Ecto neural progenitor cell (in vitro differentiated cells): ENCODE data around the gene IL3.

Experiments
- DNase-seq: peaks from one replicate; pipeline ENCODE4 v3.0.0-alpha.2; 2018; ENCODE audit warnings: low spot score

IL3 gene

GRCh38 chr5:132072070-132072469 is 11.6 kb downstream of the IL3 start:
- DNase-seq, result no peak

GRCh38 chr5:132072528-132072927 is 12.1 kb downstream of the IL3 start:
- DNase-seq, result no peak

DNA sequence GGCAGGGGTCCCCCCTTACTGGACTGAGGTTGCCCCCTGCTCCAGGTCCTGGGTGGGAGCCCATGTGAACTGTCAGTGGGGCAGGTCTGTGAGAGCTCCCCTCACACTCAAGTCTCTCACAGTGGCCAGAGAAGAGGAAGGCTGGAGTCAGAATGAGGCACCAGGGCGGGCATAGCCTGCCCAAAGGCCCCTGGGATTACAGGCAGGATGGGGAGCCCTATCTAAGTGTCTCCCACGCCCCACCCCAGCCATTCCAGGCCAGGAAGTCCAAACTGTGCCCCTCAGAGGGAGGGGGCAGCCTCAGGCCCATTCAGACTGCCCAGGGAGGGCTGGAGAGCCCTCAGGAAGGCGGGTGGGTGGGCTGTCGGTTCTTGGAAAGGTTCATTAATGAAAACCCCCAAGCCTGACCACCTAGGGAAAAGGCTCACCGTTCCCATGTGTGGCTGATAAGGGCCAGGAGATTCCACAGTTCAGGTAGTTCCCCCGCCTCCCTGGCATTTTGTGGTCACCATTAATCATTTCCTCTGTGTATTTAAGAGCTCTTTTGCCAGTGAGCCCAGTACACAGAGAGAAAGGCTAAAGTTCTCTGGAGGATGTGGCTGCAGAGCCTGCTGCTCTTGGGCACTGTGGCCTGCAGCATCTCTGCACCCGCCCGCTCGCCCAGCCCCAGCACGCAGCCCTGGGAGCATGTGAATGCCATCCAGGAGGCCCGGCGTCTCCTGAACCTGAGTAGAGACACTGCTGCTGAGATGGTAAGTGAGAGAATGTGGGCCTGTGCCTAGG is 13.0 kb downstream of the IL3 start, which contains the start of gene CSF2:
TSS of gene CSF2 (plus strand) at position 559 of the 783 bp plus-strand sequence. CDS start at position 594, 35 bp downstream.
- no peak for DNase-seq

DNA sequence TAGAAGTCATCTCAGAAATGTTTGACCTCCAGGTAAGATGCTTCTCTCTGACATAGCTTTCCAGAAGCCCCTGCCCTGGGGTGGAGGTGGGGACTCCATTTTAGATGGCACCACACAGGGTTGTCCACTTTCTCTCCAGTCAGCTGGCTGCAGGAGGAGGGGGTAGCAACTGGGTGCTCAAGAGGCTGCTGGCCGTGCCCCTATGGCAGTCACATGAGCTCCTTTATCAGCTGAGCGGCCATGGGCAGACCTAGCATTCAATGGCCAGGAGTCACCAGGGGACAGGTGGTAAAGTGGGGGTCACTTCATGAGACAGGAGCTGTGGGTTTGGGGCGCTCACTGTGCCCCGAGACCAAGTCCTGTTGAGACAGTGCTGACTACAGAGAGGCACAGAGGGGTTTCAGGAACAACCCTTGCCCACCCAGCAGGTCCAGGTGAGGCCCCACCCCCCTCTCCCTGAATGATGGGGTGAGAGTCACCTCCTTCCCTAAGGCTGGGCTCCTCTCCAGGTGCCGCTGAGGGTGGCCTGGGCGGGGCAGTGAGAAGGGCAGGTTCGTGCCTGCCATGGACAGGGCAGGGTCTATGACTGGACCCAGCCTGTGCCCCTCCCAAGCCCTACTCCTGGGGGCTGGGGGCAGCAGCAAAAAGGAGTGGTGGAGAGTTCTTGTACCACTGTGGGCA is 13.8 kb downstream of the IL3 start:
- no peak for DNase-seq

DNA sequence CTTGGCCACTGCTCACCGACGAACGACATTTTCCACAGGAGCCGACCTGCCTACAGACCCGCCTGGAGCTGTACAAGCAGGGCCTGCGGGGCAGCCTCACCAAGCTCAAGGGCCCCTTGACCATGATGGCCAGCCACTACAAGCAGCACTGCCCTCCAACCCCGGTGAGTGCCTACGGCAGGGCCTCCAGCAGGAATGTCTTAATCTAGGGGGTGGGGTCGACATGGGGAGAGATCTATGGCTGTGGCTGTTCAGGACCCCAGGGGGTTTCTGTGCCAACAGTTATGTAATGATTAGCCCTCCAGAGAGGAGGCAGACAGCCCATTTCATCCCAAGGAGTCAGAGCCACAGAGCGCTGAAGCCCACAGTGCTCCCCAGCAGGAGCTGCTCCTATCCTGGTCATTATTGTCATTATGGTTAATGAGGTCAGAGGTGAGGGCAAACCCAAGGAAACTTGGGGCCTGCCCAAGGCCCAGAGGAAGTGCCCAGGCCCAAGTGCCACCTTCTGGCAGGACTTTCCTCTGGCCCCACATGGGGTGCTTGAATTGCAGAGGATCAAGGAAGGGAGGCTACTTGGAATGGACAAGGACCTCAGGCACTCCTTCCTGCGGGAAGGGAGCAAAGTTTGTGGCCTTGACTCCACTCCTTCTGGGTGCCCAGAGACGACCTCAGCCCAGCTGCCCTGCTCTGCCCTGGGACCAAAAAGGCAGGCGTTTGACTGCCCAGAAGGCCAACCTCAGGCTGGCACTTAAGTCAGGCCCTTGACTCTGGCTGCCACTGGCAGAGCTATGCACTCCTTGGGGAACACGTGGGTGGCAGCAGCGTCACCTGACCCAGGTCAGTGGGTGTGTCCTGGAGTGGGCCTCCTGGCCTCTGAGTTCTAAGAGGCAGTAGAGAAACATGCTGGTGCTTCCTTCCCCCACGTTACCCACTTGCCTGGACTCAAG is 14.6 kb downstream of the IL3 start:
- DNase-seq, result no peak

DNA sequence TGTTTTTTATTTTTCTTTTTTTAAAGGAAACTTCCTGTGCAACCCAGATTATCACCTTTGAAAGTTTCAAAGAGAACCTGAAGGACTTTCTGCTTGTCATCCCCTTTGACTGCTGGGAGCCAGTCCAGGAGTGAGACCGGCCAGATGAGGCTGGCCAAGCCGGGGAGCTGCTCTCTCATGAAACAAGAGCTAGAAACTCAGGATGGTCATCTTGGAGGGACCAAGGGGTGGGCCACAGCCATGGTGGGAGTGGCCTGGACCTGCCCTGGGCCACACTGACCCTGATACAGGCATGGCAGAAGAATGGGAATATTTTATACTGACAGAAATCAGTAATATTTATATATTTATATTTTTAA is 15.2 kb downstream of the IL3 start:
- no peak for DNase-seq

DNA sequence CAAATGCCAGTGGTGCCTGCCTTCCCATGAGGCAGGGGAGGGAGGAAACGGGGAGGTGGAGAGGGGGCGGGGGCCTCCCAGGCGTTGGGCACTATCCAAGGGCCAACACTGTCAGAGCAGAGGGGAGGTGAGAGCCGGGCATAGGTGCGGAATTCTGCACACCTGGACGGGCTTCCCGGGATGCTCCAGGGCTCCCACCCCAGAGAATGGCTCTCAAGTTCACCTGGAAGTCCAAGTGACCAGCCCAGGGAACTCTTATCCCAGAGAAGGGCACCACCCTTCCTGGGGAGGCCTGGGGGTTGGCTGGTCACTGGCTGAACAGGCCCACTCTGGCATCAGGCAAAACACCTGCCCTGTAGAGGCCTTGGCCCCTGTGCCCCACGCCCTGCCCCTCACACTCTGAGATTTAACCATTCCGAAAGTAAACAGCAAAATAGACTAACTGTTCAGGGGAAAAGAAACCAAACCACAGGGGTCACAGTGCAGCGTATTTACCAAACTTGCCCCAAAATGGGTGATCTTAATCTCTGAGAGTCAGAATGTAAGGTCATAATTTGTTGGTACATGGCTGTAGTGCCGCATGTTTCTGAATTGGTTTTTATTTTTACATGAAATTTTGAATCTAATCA is 15.9 kb downstream of the IL3 start:
- no peak for DNase-seq

GRCh38 chr5:132076983-132077382 is 16.5 kb downstream of the IL3 start:
- no peak for DNase-seq

DNA sequence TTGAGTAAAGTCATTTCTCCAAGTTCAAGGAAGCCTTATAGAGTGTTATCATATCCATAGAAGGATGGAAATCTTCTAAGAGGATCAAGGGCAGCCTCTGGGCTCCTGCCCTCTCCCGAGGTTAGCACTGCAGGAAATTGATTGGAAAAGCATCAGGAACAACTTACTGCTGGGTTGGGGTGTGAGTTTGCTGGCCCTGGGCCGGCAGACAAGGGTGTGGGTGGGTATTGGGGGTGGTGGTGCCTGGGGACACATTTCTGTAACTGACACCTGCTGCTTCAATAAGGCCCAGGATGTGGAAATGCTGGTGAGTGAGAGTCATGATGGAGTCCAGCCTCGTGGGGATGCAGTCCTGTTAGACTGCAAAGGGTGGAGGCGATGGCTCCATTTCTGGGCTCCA is 18.6 kb downstream of the IL3 start:
- DNase-seq, result no peak

GRCh38 chr5:132079619-132080018 is 19.2 kb downstream of the IL3 start:
- no peak for DNase-seq

DNA sequence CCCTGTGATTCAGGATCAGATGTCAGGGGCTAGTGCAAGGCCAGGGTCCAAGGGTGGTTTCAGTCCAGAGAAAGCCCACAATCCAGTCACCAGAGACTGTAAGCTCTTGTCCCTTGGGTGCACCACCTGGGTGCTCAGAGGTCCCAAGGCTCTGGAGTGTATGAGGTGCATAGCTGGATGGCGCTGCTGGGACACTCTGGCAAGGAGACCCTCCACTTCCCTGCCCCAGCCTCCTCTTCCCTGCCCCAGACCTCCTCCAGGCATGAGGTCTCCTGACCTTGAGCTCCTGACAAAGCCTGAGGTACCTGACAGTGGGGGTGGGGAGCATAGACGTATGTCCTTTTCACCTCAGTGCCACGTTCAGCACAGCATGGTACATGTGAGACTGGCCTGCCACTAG is 20.1 kb downstream of the IL3 start:
- DNase-seq, result no peak

- DNase-seq, result no peak
Measured at GRCh38 chr5:132081458-132081857, 21.0 kb downstream of the IL3 start.

- no peak for DNase-seq
Measured at GRCh38 chr5:132082329-132083023, 22.0 kb downstream of the IL3 start.

DNA sequence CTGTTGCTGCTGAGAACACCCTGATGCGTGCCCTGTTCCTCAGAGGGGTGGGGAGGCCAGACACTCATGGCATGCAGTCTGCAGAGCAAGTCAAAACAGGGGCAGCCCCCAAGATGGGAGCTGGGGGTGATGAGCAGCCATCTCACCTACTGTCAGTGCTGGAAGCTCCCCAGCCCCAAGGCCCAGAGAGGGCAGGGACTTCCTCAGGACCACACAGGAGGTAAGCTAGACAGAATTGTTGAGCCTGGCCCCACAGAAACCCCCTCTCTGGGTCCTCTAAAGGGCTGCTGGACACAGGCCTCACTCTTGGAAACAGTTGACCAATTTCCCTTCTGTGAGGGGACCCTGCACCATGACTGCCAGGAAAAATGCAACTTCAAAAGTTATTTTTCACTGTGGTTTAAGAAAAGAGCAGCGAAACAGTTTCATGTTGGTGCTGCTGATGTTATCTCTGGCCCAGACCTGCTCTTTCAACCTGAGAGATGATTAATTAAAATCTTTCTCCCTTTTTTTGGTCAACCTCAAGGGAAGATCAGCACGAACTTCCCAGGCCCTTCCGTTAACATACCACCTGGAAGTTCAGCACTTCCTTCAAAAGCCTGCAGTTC is 22.7 kb downstream of the IL3 start:
- DNase-seq, result no peak

- DNase-seq, result no peak
Measured at GRCh38 chr5:132085686-132086085, 25.2 kb downstream of the IL3 start.

- no peak for DNase-seq
Measured at GRCh38 chr5:132086277-132086794, 25.9 kb downstream of the IL3 start.

DNA sequence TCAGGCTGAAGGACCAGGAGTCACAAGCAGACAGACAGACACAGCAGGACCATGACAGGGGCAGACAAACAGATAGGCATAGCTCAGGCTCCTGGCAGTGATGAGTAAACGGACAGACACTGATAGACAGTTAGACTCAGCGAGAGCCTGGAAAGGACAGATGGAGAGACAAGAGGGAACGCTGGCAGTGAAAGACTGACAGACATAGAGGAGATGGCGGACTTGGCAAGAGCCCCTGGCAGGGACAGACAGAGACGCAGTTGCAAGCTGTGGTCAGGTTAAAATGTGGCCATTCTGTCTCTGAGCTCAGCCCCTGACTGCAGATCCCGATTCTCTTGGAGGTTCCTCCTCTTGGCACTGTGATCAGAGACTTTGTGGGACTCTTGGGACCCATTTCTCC is 26.7 kb downstream of the IL3 start:
- no peak for DNase-seq

DNA sequence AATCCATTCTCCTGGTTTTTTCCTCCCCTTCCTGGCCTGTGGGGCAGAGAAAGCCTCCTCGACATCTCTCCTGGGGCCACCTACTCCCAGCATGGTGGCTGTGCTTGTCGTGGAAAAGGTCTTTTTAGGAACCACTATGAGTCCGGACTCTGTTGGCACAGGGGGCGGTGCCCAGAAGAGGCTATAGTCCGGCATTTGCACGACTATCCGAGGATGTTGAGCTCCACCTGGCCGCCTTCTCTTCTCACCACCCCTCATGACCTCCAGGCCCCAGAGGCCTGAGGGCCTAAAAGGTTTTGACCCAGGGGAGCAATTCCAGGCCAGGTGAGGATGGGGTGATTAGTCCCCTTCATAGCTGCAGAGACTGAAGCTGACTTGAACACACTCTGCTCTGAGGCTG is 27.2 kb downstream of the IL3 start:
- no peak for DNase-seq

GRCh38 chr5:132089363-132089762 is 28.9 kb downstream of the IL3 start:
- no peak for DNase-seq

GRCh38 chr5:132090107-132090506 is 29.7 kb downstream of the IL3 start:
- DNase-seq, result no peak

DNA sequence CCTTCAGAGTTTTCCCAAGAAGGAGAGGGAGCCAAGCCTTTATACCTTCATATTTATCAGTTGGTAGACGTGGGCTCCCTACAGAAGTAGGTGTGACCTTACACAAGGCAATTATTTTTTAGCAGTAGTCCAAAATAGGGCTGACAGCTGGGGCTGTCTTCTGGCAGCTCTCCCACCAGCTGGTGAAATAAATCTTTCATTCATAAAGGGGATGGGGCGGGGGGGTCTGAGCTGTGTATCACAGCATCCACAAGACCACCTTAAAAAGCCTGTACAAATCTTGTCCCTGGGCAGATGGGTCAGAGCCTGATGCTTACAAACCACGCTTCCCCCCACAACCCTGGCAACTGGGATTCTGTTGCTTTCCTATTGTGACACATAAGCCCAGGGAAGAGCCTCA is 32.8 kb downstream of the IL3 start:
- no peak for DNase-seq
